K562 (cell line): ENCODE measurements around the gene C11orf91. TPM values are rescaled to one million over a fixed set of nuclear protein-coding genes. Genes with fewer than 3 reads are reported as not detected.

Experiments
- ATAC-seq: fragments of 200-7000 bp; cut with Tn5 transposase; 3 replicates; pipeline ENCODE4 v1.9.1; 2020; ENCODE audit warnings: moderate library complexity
- BruUV-seq: library from RNA; stranded (reverse); fragments of 400-500 nt; replicated peaks from 2 replicates; lab custom pipeline; 2021; lab: Mats Ljungman, UMichigan
- CTCF ChIA-PET: fragments of 300-600 bp; formaldehyde crosslinking; extraction: SDS; loops from one replicate; lab custom pipeline; 2021; ENCODE audit warnings: low intra/inter-chr PET ratio; lab: Yijun Ruan, JAX
- POLR2A ChIA-PET: fragments of 300-600, 350-650 bp; sonication (Branson Sonifier 250); formaldehyde crosslinking; extraction: SDS; loops from one replicate; lab custom pipeline; 2021; ENCODE audit warnings: antibody characterized with exemption, inconsistent platforms; lab: Yijun Ruan, JAX
- DNase-seq, 4 experiments: peaks; one replicate each; pipeline versions ENCODE4 v3.0.0 to v3.0.0-alpha.2; 2011 to 2018; ENCODE audit warnings: low spot score in 3 of 4, mixed read lengths in 3 of 4; ENCODE audit errors: extremely low read depth in 1 of 4
- FAIRE-seq: peaks from 2 replicates; lab custom pipeline; 2011; peaks lifted over from hg19 to GRCh38; lab: Jason Lieb, UNC
- H2AFZ ChIP-seq: 2 replicates; pipeline ENCODE4 v1.6.0; 2011; ENCODE audit warnings: low read depth, low read length, control low read depth, inconsistent platforms
- H3K27ac ChIP-seq: fragments of 200-600 bp; 3 replicates; pipeline ENCODE4 v1.8.0; 2011; ENCODE audit warnings: low read depth, mild to moderate bottlenecking, control low read depth, inconsistent platforms, low read length, moderate library complexity, mixed read lengths; ENCODE audit errors: extremely low read depth
- H3K27me3 ChIP-seq, 2 experiments: fragments of 300-600 bp in 1 of 2; 2 replicates in 1 of 2; 3 replicates in 1 of 2; pipeline versions ENCODE4 v1.6.0 to v1.8.0; 2011; ENCODE audit warnings: inconsistent platforms in 2 of 2, low read length in 2 of 2, mild to moderate bottlenecking in 1 of 2, mixed read lengths in 1 of 2, moderate library complexity in 1 of 2; ENCODE audit not compliant: control insufficient read depth in 2 of 2, insufficient read depth in 2 of 2
- H3K36me3 ChIP-seq: fragments of 300-600 bp; 3 replicates; pipeline ENCODE4 v1.8.0; 2011; ENCODE audit warnings: mild to moderate bottlenecking, low read length, inconsistent platforms; ENCODE audit not compliant: control insufficient read depth, insufficient read depth
- H3K4me1 ChIP-seq, 2 experiments: fragments of 200-600 bp in 1 of 2; replicated peaks in 1 of 2; 2 replicates in 1 of 2; 3 replicates in 1 of 2; pipeline versions ENCODE4 v1.5.1 to v1.8.0; 2011; ENCODE audit warnings: inconsistent platforms in 2 of 2, low read length in 2 of 2, mild to moderate bottlenecking in 1 of 2, mixed read lengths in 1 of 2, moderate library complexity in 1 of 2; ENCODE audit not compliant: control insufficient read depth in 2 of 2, insufficient read depth in 2 of 2
- H3K4me2 ChIP-seq: 2 replicates; pipeline ENCODE4 v1.6.1; 2011; ENCODE audit warnings: low read length, control low read depth, inconsistent platforms, mixed read lengths; ENCODE audit not compliant: insufficient read depth
- H3K4me3 ChIP-seq: fragments of 200-600 bp; sonication (generic), shearing (Covaris generic); 2 replicates; pipeline ENCODE4 v1.5.1; 2016; ENCODE audit warnings: control low read depth, inconsistent platforms
- H3K79me2 ChIP-seq: fragments of 200-600 bp; 3 replicates; pipeline ENCODE4 v1.8.0; 2011; ENCODE audit warnings: low read length, inconsistent platforms; ENCODE audit not compliant: control insufficient read depth, insufficient read depth
- H3K9ac ChIP-seq, 2 experiments: 2 replicates each; pipeline versions ENCODE4 v1.6.0 to v1.6.1; 2011; ENCODE audit warnings: low read depth in 2 of 2, low read length in 2 of 2, control low read depth in 1 of 2, inconsistent platforms in 1 of 2, mild to moderate bottlenecking in 1 of 2, mixed read lengths in 1 of 2; ENCODE audit not compliant: insufficient read depth in 1 of 2
- H3K9me1 ChIP-seq: one replicate; pipeline ENCODE4 v1.6.0; 2011; ENCODE audit warnings: inconsistent platforms, mild to moderate bottlenecking, low read length, moderate library complexity; ENCODE audit not compliant: control insufficient read depth, insufficient read depth
- H3K9me3 ChIP-seq: replicated peaks from 2 replicates; pipeline ENCODE4 v1.5.1; 2011; ENCODE audit warnings: low read depth, low read length, inconsistent platforms; ENCODE audit not compliant: control insufficient read depth, insufficient read depth
- H4K20me1 ChIP-seq: replicated peaks from 2 replicates; pipeline ENCODE4 v1.6.1; 2011; ENCODE audit warnings: low read length, inconsistent platforms, mixed read lengths; ENCODE audit not compliant: control insufficient read depth, insufficient read depth
- KDM1A ChIP-seq, 2 experiments: fragments of 450-650 bp; IDR thresholded peaks; 2 replicates each; pipeline ENCODE4 v1.6.1; 2016; ENCODE audit warnings: mild to moderate bottlenecking in 2 of 2
- REST ChIP-seq, 2 experiments: fragments of 450-650 bp; formaldehyde crosslinking in 1 of 2; IDR thresholded peaks; 2 replicates each; pipeline versions ENCODE4 v1.4.0 to v1.6.1; 2014 to 2020; ENCODE audit warnings: mild to moderate bottlenecking in 2 of 2, borderline replicate concordance in 1 of 2, low read depth in 1 of 2
- SIN3A ChIP-seq, 2 experiments: fragments of 150-350 bp in 1 of 2; IDR thresholded peaks; 2 replicates each; pipeline ENCODE4 v1.6.1; 2011 to 2016; ENCODE audit warnings: borderline replicate concordance in 2 of 2, low read depth in 2 of 2, low read length in 2 of 2, mild to moderate bottlenecking in 2 of 2, moderate library complexity in 2 of 2; ENCODE audit not compliant: control insufficient read depth in 1 of 2
- WGBS: fragments of 100-300 bp; shearing (Covaris generic); methylation state at CpG from one replicate; pipeline ENCODE4 v1.1.6; 2016; ENCODE audit warnings: low coverage, mixed read lengths; ENCODE audit not compliant: insufficient coverage; ENCODE audit errors: missing lambda C conversion rate; 5-methylcytosine and 5-hydroxymethylcytosine counted together
- in situ Hi-C: fragments of 300-500 bp; cut with MboI; formaldehyde crosslinking; loops from 4 replicates; pipeline ENCODE4 v1.15.0; 2018; ENCODE audit warnings: inconsistent platforms, mixed read lengths
- intact Hi-C: fragments of 100-400 bp; cut with micrococcal nuclease; formaldehyde crosslinking; loops from 2 replicates; pipeline ENCODE4 v1.14.2; 2022
- polyA plus RNA-seq, 8 experiments: library from polyadenylated mRNA; depleted of rRNA in 4 of 8; stranded (reverse) in 5 of 8; unstranded in 3 of 8; fragments of >200 nt; fragmentation: Nextera tagmentation in 2 of 8; fragmentation: Illumina TruSeq in 1 of 8; extraction: Ambion mirVana in 2 of 8; extraction: Trizol in 1 of 8; gene quantifications; 2 replicates each; pipeline versions ENCODE4 v1.2.1 to v1.2.3, GENCODE V29; 2011 to 2014; ENCODE audit warnings: inconsistent platforms in 1 of 8, missing spikeins in 1 of 8
- total RNA-seq, 7 experiments: library from RNA; depleted of rRNA in 6 of 7; stranded (reverse); fragments of >200 nt in 6 of 7; fragmentation: Illumina TruSeq in 2 of 7; extraction: Trizol in 2 of 7; gene quantifications; 2 replicates each; pipeline versions ENCODE4 v1.2.1 to v1.2.3, GENCODE V29; 2011 to 2021; ENCODE audit warnings: low replicate concordance in 1 of 7

Gene C11orf91
- total and polyA plus RNA-seq, 9 of the 15 experiments (the other 6 are each of a cell fraction or from before 2014, with no cell fraction given): not detected

GRCh38 chr11:33701302-33702230 is 940 bp upstream of the C11orf91 start:
- in situ Hi-C loops (no loop called here), intact Hi-C loops (no loop called here)
- peaks cover 12% of the 10 kb centered on the region; the same call in 2 of the 3 replicates for H3K36me3 ChIP-seq
- H3K27ac ChIP-seq: no peak overlapping the region
- peak overlapping the region; percentile 41 for H3K4me3 ChIP-seq
- no peaks in the 10 kb centered on the region for H4K20me1 ChIP-seq
- WGBS: 34% methylated on average over 7 of the region's 7 CpGs
- peaks cover 12 to 21% of the 10 kb centered on the region in 2 experiments; a peak in 4 of 5 replicates for H3K27me3 ChIP-seq
- BruUV-seq: no TSS peak
- peak; percentile 37 for FAIRE-seq
- no peaks in the 10 kb centered on the region for H3K79me2 ChIP-seq
- TF ChIP-seq KDM1A (IDR thresholded peaks at IDR 0.05) (peak in 1 of 2 experiments; percentile 50; a peak in 1 of 4 replicates), SIN3A (IDR thresholded peaks at IDR 0.05; ENCODE audit: borderline replicate concordance in 2 of 2, control insufficient read depth in 1 of 2, low read depth in 2 of 2, low read length in 2 of 2) (no peak), REST (IDR thresholded peaks at IDR 0.05; ENCODE audit: borderline replicate concordance) (no peak), REST (CRISPR knock-in tag; IDR thresholded peaks at IDR 0.05; ENCODE audit: low read depth) (no peak)
- POLR2A ChIA-PET: interaction anchor here (0.6 to 1.6 kb wide), 12 partner anchors 9 to 633 kb away, joined by 3 to 7 read pairs (median 3); no protein-coding TSS in a partner anchor
- no peaks in the 10 kb centered on the region for H3K9me1 ChIP-seq
- H2AFZ ChIP-seq: peak overlapping the region; percentile 74
- H3K9me3 ChIP-seq: no peaks in the 10 kb centered on the region
- peak overlapping the region; percentile 77 for H3K4me2 ChIP-seq
- DNase-seq: no peak
- CTCF ChIA-PET: no interaction called here
- ATAC-seq: no peak
- H3K4me1 ChIP-seq: peaks cover 17 to 18% of the 10 kb centered on the region in 2 experiments
- H3K9ac ChIP-seq: peak overlapping the region; percentile 37 to 40; a peak in 2 of 4 replicates
